GM21786 (cell line): ENCODE data around the gene RNF224.
"Not testable (repeated sequence)": the region's sequence is repeated elsewhere in the genome, so short reads cannot be mapped to it uniquely, and the experiment has no call there.

Experiments
- ATAC-seq: cut with Tn5 transposase; IDR thresholded peaks from one replicate; pipeline ENCODE4 v1.9.1; 2021; ENCODE audit not compliant: unreplicated experiment

The RNF224 gene

DNA sequence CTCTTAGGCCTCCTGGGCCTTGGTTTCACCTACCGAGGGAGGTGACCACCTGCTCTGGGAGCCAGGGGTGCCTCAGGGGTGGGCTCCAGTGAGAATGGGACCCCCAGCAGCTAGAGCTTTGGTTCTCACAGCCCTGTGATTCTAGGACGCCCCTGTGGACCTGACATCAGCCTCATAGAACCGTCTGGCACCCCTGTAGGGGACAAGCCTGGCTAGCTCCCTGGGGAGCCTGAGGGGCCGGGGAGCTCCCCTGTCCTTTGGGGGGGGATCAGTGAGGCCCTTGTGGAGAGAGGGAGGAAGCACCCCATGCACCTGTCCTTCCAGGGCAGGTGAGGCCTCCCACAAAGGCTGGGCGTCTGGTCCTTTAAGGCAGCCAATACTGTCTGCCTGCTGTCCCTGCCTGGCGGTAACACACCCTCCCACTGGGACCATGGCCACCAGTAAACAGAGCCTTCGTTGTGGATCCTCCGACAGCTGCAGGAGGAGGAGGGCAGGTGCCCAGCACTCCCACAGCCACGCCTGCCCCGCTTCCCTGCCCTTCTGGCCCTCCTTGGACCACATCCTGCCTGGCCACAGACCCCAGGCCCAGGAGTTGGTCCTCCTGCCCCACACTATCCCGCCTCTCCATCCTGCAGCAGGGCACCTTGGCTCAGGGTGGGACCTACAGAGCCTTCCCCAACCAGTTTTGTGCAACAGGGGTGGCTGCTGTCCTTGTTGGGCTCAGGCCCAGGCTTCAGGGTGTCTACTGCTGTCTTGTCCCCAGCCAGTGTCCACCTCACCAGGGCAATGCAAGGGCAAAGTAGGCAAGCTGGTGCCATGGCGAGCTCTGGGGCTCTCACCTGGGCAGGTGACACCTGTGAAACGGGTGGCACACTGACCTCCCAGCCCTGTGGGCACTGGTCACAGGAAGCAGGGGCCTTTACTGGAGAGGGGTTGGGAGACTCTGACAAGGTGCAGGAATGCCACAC lies 10.7 kb downstream of the RNF224 start:
- ATAC-seq, result no peak

DNA sequence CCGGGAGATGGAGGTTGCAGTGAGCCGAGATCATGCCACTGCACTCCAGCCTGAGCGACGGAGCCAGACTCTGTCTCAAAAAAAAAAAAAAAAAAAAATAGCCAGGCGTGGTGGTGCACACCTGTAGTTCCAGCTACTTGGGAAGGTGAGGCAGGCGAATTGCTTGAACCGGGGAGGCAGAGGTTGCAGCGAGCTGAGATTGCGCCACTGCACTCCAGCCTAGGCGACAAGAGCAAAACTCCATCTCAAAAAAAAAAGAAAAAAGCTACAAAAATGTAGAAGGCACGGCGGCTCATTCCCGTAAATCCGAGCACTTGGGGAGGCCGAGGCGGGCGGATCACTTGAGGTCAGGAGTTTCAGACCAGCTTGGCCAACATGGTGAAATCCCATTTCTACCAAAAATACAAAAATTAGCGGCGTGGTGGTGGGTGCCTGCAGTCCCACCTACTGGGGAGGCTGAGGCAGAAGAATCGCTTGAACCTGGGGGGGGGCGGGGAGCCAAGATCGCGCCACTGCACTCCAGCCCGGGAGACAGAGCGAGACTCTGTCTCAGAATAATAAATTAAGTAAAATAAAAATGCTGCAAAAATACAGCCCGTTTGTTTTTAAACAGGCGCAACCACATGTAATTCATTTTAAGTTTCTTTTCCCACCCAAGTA lies 12.4 kb downstream of the RNF224 start:
- ATAC-seq, result not testable (repeated sequence)

DNA sequence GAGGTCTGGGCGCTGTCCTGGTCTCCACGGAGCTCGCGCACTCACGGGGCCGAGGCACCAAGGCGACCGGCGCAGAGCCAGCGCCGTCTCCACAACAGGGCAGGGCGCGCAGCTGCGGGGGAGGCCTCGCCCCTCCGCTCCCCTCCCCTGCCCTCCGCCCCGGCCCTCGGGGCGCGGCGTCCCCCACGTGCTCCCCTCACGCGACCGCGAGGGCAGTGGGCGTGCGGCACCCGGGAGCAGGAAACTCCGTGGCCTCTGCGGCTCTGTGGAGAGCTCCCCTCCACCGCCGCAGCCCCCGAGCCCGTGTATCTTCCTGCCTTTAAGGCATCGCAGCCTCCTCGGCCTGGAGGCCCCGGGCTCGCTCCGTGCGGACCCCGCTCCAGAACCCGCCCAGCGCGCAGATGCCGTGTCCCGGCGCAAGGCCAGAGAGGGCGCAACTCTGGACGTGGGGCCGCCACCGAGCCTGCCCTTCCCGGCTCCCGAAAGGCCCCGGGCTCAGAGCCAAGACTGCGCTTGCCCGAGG lies 13.1 kb downstream of the RNF224 start:
- peak; percentile 13 for ATAC-seq

DNA sequence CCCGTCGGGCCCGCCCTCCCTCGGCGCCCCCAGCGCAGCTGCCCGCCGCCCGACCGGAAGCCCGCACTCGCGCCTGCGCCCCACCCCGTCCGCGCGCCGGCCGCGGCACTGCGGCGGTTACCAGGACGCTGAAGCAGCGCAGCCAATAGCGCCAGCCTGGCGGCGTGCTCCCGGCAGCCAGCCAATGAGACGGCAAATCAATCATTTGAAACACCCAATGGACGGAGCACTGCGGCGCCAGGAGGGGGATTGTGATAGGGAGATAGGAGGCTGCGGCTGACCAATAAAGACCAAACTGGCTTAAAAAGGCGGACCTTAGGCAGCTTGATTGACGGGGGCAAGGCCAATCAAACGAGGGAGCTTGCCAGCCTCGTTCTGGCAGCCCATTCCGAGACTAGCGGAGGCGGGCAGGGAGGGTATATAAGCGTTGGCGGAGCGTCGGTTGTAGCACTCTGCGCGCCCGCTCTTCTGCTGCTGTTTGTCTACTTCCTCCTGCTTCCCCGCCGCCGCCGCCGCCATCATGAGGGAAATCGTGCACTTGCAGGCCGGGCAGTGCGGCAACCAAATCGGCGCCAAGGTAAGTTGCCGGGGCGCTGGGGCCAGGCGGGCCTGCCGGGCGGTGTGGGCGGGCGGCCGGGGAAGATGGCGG lies 13.7 kb downstream of the RNF224 start, which contains the start of gene TUBB4B:
Gene TUBB4B (plus strand): TSS at position 447 of the 649 bp plus-strand sequence. CDS start 74 bp downstream, at position 521.
- ATAC-seq, result peak; percentile 81

DNA sequence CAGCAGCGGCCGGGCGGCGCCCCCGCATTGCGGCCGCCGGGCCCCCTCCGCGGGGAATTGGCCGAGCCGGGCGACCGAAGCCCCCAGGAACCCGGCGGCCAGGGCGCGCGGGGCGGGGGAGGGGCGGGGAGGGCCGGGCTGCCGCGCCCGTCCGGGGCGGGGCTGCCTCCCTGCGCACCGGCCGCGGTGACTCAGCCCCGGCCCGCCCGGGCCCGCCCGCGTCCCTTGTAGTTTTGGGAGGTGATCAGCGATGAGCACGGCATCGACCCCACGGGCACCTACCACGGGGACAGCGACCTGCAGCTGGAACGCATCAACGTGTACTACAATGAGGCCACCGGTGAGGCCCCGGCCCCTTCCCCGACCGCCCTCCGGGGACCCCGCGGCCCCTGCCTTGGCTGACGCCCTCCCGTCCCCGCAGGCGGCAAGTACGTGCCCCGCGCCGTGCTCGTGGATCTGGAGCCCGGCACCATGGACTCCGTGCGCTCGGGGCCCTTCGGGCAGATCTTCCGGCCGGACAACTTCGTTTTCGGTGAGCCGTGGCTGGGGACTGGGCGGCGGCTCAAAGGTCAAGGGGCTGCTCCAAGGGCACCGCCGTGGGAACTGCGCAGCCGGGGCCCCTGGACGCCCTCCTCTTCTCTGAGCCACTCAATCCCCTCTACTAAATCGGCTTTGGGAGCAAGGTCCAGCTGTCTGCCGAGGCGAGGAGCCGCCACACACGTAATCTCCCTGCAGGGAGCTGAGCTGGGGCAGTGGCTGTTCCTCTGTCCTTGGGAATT lies 14.4 kb downstream of the RNF224 start:
- peak; percentile 2 for ATAC-seq

DNA sequence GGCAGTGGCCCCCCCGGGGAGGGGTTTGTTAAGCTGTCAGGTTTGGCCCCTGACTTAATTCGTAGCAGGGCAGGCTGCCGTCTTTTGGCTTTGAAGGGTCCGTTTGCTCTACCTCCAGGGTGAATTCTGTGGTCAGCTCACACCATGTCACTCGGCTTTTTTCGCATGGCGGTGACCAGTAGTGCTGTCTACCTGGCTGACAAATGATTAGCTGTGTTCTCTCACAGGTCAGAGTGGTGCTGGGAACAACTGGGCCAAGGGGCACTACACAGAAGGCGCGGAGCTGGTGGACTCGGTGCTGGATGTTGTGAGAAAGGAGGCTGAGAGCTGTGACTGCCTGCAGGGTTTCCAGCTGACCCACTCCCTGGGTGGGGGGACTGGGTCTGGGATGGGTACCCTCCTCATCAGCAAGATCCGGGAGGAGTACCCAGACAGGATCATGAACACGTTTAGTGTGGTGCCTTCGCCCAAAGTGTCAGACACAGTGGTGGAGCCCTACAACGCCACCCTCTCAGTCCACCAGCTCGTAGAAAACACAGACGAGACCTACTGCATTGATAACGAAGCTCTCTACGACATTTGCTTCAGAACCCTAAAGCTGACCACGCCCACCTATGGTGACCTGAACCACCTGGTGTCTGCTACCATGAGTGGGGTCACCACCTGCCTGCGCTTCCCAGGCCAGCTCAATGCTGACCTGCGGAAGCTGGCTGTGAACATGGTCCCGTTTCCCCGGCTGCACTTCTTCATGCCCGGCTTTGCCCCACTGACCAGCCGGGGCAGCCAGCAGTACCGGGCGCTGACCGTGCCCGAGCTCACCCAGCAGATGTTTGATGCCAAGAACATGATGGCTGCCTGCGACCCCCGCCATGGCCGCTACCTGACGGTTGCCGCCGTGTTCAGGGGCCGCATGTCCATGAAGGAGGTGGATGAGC lies 15.2 kb downstream of the RNF224 start:
- no peak for ATAC-seq

DNA sequence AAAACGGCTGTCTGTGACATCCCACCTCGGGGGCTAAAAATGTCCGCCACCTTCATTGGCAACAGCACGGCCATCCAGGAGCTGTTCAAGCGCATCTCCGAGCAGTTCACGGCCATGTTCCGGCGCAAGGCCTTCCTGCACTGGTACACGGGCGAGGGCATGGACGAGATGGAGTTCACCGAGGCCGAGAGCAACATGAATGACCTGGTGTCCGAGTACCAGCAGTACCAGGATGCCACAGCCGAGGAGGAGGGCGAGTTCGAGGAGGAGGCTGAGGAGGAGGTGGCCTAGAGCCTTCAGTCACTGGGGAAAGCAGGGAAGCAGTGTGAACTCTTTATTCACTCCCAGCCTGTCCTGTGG lies 15.9 kb downstream of the RNF224 start:
- ATAC-seq, result not testable (repeated sequence)

DNA sequence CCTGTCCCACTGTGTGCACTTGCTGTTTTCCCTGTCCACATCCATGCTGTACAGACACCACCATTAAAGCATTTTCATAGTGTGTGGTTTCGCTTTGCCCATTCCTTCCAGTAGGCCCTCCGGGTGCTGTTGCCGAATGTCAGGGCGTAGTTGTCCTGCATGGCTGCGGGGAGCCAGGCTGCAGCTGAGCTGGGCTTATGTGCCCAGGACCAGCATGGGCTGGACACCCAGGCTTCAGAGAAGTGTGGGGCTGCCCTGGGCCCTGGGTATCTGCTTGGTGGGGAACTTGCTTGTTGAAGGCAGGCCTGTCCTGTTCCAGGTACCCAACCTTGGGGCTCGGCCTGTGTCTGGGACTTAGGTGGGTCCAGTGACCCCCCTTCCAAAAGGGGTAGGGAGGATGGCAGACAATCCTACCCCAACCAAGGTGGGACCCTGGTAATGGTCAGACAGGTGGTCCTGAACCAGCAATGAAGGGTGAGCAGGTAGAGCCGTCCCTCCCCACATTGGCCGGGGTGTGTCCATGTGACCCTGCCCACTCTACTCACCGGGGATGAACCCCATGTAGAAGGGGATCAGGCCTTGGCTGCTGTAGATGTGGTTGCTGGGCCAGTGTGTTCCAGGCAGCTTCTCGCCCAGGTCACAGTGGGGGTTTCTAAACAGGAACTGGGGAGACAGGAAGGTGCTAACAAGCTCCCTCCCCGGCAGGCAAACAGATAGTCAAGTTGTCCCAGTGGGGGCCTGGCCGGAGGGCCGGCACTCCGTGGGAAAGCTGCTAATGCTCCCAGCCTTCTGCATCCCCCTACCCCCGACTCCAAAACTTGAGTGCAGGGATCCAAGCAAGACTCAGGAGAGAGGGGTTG lies 16.6 kb downstream of the RNF224 start:
- no peak for ATAC-seq

DNA sequence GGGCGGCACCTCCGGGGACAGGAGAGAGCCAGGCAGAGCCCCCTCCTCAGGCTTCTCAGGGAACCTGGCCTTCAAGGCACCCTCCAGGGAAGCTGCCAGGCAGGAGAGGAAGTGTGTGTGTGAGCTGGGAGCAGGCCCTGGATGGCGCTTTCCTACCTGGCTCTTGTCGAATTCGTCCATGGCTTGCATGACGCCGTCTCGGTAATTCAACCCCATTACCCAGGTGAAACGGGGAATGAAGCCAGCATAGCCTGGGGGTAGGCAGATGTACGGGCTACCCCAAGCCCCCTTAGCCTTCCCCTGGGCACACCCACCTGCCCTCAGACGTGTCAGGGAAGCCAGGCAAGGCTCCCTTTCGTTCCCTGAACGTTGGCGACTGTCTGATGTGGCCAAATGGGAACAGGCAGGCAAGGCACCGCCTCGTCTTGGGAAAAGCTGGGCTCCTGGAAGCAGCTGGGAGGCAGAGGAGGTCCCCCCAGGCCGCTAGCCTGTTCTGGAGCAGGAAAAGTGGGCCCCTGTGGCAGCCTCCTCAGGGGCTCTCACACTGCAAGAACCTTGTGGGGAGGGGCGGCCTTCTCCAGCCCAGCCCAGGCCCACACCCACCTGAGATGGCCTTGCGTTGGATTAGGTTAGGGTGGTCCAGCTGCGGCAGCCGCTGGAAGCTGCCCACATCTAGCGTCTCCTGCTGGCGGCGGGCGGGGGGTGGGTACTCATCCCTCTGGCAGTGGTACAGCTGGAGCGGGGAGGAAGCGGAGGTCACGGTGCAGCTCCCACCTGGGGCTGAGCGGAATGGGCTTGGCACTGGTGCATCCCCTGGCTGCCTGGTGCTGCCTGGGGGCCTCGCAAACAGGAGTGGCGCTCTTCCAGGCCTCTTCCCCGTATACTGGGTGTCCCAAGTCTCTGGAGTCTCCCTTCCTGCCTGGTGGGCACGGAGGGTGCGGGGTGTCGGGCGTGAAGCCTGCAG lies 17.5 kb downstream of the RNF224 start:
- ATAC-seq, result no peak

DNA sequence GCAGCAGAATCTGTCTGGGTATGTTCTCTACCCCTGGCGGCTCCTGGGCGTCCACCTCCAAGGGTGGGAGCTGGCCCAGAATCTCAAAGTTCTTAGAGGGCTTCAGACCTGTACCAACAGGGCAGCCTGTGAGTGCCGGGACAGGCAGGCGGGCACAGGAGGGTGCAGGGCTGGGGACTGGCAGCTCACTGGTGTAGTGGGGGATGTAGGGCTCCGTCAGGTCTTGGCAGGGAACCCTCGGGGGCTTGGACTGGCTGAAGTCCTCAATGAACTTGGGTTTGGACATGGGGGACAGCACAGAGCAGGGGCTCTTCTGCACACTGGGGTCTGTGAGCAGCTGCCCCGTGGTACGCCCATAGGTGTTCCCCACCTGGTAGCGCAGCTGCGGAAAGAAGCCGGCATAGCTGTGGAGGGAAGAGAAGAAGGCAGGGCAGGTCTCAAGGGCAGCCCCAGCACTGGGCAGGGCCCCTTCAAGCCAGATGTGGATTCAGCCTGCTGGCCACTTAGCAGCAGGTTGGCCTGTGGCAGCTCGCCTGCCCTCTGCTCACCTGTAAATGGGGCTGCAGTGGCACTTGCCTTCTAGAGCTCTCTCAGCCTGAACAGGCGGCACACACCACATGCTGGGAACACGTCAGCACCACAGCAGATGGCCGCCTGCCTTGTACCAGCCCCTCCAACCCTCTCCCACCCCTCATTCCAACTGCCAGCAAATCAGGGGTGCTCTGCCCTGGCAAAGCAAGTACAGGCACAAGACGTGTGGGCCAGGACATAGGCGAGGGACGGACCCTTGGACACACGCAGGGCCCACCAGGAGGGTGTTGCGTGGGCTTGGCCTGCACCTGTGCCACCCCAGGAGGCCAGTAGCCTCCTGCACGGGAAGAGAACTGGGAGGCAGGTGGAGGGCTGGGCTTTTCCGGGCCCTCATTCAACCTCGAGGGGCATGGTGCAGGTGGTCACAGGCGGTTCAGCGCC lies 18.4 kb downstream of the RNF224 start:
- no peak for ATAC-seq

DNA sequence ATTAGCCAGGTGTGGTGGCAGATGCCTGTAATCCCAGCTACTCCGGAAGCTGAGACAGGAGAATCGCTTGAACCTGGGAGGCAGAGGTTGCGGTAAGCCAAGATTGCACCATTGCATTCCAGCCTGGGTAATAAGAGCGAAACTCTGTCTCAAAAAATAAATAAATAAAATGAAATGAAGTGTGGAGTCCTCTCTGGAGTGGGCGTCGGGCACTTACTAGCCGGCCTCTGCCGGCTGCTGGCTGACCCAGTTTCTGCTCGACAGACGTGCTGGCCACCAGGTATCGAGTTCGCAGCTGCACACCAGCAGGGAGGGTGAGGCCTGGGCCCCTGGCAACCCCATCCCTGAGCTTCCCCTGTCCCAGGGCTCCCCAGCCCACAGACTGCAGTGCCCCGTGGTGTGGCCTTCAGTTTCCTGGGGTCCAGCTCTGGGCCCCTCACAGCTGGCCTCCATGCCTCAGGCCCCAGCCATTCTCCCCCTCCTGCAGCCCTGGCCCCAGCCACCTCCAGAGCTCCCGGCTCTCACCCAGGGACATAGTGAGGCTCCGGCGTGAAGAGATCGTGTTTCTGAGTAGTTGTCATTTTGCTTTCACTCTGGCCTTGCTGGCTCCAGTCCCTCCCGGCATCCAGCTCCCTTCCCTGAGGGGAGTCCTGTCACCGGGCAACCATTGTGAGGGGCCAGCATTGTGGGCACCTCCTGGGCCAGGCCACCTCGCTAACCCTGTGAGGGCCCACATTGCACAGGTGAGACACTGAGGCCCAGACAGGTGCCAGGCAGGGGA lies 20.0 kb downstream of the RNF224 start:
- ATAC-seq, result no peak

DNA sequence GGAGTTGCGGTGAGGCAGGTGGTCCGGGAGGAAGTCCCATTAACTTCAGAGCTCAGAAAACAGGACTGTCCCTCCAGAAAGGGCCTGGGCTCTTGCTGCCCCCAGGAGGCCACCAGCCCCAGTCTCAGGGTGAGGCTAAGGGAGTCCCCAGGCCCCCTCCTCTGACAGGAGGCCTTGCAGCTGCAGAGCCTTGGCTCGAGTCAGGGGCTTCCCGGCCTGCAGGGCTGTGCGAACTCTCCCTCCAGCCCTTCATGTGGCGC lies 20.5 kb downstream of the RNF224 start:
- no peak for ATAC-seq

DNA sequence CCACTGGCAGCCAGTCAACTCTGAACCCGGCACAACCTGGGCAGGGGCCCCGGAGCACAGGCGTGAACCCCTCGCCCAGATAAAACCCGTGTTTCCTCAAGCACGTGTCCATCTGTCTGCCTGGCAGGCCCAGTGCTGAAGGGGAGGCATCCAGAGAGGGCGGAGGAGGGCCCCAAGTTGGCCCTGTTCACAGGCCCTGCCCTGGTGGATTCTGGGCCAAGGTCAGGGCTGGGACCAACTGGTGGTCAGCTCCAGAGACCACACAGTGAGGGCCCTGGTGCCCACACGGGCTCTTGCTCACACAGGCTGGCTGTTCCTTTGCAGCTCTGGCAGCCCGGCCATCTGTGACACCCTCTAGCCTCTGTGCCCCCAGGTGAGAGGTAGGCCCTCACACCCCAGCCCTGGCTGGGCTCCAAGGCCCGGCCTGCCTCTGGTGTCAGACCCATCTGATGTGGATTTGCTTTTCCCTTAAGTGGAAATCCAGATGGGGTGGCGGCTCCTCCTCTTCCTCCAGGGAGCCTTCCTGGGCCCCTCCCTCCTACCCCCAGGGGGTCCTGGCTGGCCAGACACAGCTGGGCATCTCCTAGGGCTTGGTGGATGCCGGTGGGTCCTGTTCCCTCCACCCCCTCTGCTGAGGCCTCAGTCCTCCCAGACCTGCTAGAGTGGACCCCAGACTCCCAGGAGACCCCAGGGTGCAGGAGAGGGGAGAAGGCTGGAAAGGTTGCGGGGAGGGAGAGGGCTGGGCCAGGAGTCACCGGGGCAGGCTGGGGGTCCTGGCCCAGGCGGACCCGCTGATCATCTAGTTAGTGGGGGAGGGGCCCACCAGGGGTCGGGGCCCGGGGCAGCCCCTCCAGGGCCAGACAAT lies 23.3 kb downstream of the RNF224 start:
- no peak for ATAC-seq

DNA sequence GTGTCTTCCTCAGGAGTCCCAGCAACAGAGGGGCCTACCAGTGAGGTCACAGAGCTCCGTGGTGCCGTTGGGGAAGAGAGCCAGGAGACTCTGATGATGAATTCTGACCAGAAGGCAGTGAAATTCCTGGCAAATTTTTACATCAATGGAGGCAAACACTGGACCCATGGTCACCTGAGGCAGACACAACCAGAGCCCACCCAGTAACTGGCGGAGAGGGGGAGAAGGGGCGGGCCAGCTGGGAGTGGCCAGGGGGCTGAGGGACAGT lies 23.8 kb downstream of the RNF224 start, which contains the start of gene STPG3:
Gene STPG3 (plus strand): TSS at position 93 of the 268 bp plus-strand sequence. CDS start 1 bp downstream, at position 94.
- no peak for ATAC-seq
